GM21381 (cell line): ENCODE results near the gene ATP6V0E1.

Source experiments
- ATAC-seq: cut with Tn5 transposase; IDR thresholded peaks from one replicate; pipeline ENCODE4 v1.9.1; 2021; ENCODE audit warnings: mild to moderate bottlenecking, moderate library complexity; ENCODE audit not compliant: unreplicated experiment

ATP6V0E1 gene

DNA sequence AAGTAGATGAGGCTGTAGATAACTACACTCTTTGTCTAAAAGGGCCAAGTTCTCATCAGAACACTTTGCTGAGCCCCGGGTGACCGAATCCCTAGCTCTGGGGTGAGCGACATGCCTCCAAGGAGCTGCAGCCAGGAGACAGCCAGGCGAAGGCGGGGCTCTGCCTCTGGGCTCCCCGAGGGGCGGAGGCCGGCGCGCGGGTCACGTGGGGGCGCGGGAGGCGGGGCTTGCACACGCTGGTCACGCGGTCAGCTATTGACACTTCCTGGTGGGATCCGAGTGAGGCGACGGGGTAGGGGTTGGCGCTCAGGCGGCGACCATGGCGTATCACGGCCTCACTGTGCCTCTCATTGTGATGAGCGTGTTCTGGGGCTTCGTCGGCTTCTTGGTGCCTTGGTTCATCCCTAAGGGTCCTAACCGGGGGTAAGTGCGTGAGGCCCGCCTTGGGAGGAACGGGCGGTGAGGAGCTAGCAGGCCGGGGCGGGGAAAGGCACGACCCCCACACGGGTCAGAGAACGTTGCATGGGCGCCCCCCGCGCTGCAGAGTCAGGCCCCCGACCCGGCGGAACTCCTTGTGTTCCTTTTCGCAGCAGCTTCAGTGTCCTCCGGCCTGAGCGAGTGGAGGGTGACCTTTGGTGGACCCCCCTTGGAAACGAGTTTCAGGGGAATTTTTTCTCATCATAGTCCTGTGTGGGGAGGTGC lies at the start of gene ATP6V0E1:
ATP6V0E1 (plus strand) TSS at position 230 of the 702 bp plus-strand sequence; CDS start at position 320, 90 bp downstream.
- peak; percentile 91 for ATAC-seq

DNA sequence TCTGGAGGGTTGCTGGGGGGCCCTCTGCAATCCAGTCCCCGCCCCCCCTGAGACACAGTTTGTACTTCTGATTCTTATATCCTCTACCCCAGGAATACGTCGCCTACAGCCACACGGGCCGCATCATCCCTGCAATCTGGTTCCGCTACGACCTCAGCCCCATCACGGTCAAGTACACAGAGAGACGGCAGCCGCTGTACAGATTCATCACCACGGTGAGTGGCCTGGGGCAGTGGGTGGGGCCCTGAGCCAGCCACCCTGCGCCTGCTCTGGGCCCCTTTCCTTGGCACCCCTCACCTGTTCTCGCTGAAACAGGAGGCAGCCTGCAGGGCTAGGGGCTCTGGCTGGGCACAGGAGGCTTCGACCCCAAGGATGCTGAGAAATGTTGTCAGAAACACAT lies 48.5 kb upstream of the ATP6V0E1 start:
- no peak for ATAC-seq

DNA sequence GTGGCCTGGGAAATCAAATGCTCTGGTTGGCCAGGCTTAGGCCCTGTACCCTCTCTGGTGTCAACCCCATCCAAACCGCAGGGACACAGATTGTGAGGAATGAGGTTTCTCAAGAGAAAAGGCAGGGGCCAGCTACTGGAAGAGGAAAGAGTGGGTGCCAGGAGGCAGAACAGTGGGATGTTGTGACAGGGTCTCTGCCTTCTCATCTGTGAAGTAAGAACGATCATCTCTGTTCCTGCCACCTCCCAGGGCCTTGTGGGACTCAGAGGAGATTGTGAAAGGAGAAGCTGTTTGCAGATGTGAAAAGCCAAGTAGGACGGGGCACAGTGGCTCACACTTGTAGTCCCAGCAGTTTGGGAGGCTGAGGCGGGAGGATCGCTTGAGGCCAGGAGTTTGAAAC lies 47.2 kb upstream of the ATP6V0E1 start:
- ATAC-seq: no peak

DNA sequence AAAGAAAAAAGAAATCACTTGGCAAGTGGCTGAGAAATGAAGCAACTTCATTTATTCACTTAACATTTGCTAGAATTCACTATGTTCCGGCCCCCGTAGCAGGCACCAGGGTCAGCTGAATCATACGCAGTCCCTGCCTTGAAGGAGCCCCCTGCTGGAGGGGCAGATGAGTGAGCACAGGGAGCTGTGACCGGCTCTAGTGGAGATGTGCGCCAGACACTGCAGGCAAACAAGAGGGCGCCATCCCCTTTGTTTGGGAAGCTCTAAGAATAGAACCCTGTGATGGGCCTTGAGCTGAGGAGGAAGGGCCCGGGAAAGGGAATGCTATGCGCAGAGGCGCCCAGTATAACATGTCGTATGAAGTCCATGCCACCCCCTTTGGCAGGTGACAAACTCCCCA lies 44.5 kb upstream of the ATP6V0E1 start:
- ATAC-seq: no peak

DNA sequence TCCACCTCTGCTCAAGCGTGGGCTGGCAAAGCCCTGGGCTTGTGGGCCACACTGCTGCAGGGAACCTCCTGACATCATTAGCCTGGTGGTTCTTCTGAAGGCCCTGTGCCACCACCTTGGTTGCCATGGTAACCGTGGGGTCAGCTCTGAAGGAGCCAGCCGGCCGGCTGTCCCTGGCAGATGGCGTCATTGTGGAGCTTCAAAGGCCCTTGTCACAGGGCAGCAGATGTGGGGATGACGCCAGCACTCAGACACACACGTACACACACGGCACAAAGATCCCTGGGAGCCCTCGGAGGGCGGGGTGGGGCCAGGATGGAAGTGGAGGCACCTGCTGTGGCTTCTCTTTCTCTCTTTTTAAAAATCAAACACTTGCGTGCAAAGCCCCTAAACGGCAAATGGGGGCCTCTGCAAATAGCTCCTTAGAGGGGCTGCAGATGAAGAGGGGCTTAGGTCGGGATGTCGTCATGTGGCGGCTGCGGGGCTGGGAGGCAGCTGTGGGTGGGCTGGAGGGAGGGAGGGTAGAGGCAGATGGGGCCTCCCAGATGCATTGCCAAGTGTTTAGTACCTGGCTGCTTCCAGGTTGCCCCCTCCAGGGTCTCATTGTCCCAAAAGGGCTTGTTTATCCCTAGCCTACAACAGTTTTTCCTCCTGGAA lies 43.8 kb upstream of the ATP6V0E1 start:
- no peak for ATAC-seq

DNA sequence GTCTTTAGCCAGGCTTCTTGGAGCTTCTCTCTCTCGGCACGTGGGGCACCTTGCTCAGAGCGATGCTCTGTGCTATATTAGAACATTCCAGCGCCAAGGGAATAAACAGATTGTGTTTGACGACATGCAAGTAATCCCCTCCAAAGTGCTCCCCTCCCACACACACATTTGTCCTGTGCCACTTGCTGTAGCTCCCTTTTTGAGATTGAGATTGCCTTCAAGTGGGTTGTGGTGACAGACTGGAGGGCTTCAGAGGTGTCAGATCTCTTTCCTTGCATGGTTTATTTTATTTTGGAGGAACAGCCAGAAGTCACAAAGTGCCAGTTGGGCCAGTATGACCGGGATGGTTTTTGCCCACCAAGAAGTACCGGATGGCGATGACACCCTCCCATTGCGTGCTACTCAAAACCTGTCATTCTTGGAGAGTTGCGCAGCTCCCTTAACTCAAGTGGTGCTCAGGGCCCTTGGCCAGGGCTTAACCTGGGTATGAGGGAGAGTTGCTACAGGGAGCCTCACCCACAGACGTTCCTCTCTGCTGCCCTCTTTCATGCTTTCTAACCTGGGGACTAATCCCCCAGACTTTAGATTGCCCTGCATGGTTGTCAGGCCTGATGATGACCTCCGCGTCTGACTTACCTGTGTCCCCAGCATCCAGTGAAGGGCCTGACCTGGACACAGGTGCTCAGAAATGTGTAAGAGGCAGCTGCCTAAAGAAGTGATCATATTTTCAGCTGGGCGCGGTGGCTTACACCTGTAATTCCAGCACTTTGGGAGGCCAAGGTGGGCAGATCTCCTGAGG lies 43.1 kb upstream of the ATP6V0E1 start:
- ATAC-seq: no peak

DNA sequence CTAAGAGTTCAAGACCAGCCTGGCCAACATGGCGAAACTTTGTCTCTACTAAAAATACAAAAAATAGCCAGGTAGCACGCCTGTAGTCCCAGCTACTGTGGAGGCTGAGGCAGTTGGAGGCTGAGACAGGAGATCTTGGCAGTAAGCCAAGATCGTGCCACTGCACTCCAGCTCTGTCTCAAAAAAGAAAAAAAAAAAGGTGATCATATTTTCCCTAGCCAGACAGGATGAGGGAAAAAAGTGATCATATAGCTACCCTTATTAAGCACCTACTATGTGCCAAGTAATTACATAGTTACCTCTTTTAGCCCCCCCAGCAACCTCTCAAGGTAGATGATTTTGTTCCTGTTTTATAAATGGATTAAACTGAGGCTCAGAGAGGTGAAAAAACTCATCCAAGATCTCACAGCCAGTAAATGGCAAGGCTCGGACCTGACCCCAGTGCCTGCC lies 42.5 kb upstream of the ATP6V0E1 start:
- no peak for ATAC-seq

DNA sequence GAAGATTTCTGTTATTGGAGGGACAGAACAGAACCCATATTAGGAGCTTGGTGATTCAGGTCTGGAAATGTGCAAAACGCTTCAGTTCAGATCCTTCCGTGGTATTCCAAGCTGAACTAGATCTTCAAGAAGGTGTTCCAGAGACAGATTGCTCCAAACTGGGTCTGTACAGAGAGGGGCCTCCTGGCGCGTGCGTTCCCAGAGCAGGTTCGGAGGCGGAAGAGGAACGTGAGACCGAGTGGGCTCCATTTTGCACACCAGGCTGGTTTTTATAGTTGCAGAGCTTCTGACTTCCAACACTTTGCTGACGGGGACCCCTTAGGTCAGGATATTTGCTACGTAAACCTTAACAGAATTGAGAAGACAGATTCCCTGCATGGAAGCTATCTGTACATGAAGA lies 41.0 kb upstream of the ATP6V0E1 start:
- no peak for ATAC-seq

DNA sequence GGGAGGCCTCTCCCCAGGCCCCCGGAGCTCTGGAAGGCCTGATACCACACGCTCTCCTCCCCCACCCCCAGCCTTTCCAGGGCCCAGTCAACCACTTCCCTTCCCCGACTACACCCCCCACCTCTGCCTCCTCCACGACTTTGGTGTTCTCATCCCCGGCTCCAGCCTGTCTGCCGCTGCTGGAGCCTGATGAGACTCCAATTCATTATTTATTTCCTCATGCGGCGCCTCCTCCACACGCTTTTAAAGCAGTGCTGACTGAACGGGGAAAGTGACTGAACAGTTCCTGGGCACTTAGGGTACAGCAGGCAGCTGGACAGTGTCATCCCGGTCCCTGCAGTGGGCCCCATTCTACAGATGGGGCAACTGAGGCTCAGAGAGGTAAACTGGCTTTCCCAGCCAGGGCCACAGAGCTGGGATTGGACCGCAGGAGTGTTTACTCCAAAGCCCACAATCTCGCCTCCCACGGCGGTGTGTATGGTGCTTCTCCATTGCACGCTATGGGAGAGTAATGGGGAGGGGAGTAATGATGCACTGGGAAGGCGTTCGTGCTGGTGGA lies 40.2 kb upstream of the ATP6V0E1 start:
- ATAC-seq: no peak

DNA sequence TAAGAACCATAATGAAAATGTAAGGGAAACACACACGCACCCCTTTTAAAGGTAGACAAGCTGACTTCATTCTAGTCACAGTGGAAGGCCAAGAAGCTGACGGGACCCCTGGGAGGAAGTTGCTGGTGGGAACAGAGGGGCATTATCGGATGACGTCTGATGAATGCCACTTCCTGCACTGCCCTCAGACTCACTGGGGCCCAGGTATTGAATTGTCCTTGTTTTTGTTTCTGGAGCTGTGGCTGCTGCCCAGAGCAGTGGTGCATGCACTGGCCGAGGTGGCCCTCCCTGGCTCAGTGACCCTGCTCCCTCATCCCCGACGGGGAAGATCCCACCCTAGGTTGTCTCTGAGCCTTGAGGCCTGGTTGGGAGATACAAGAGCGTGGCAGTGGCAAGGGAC lies 39.7 kb upstream of the ATP6V0E1 start:
- no peak for ATAC-seq

DNA sequence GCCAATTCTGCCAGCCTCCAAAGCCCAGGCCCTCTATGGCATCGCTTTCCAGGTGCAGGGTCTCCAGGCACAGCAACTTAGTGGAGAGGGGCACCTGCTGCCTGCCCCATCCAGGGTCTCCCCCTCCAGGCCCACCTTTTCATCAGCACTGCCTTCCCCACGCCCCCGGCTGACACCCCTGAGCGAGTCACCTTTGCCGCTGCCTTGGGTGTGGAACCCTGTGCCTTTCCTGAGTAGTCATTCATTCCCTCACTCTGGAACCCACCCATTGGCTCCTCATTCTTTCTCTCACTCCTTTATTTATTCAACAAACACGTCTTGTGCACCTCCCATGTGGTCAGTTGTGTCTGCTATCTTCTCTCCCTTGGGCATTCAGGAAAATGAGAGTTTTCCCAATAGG lies 38.8 kb upstream of the ATP6V0E1 start:
- no peak for ATAC-seq

DNA sequence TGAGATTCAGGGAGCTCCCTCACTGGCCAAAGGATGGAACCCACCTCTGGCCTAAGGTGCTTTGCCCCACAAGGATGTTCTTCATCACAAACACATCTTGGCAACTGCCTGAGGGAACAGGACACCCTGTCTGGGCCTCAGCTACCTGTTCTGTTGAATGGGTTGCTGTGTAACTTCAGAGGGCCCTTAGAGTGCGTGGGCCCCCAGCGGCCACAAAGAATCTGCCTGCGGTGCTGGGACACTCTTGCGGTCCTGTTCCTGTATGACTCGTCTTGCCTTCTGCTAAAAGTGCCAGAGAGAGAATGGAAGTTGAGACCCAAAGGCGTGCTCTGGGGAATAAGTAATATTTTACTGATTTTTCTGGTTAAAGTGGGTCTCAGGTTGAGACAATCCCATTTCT lies 38.4 kb upstream of the ATP6V0E1 start:
- no peak for ATAC-seq

DNA sequence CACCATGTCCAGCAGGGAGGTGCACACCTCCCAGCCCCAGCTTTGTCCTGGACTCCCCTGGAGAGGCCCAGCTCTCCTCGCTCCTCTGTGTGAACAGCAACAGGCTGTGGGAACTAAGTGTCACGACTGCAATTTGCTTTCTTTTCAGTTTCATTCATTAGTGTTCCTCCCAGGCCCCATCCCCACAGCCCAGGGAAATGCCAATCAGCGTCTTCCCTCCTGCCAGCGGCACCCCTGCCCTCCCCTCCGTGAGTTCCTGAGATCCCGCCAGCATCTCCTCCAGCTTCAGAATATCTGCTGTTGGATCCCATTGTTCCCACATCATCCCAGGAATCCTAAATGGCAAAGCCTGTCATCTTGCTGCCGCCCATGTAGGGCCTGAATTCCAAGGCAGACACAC lies 37.4 kb upstream of the ATP6V0E1 start:
- ATAC-seq: no peak

DNA sequence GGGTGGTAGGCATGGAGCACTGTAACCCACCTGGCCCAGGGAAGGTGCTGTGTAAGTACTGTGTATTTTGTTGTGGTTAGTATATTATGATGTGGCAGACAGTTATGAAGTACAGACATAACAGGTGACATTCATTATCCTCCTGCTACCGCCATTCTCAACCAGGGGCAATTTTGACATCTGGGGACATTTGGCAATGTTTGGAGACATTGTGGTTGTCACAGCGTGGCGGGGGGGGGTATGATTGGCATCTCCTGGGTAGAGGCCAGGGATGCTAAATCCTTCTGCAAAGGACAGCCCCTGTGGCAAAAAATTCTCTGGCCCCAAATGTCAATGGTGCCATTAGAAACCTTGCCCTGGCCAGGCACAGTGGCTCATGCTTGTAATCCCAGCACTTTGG lies 34.1 kb upstream of the ATP6V0E1 start:
- no peak for ATAC-seq

DNA sequence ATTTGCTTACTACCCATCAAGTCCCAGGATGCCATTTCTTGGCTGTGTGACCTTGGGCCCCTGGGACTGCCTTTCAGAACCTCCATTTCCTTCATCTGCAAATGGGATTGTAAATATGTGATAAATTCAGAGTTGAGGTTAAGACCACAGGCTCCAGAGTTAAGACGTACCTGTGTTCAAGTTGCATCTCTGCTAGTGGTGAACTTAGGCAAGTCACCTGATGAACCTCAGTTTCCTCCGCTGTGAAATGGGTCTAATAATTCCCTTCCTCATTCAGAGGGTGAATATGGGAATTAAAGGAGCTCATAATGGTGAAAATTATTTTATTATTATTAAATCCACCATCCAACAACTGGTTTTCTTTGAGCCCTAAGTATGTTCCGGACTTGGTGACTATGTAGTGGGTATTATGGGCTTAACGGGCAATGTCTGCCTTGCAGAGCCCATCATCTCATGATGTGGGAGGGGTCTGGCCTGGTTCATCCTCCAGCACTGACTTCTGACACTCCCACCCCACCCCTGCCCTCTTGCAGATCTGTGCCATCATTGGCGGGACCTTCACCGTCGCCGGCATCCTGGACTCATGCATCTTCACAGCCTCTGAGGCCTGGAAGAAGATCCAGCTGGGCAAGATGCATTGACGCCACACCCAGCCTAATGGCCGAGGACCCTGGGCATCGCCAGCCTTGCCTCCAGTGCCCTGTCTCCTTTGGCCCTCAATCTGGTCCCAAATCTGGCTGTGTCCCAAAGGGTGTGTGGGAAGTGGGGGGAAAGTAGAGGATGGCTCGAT lies 33.2 kb upstream of the ATP6V0E1 start:
- no peak for ATAC-seq

DNA sequence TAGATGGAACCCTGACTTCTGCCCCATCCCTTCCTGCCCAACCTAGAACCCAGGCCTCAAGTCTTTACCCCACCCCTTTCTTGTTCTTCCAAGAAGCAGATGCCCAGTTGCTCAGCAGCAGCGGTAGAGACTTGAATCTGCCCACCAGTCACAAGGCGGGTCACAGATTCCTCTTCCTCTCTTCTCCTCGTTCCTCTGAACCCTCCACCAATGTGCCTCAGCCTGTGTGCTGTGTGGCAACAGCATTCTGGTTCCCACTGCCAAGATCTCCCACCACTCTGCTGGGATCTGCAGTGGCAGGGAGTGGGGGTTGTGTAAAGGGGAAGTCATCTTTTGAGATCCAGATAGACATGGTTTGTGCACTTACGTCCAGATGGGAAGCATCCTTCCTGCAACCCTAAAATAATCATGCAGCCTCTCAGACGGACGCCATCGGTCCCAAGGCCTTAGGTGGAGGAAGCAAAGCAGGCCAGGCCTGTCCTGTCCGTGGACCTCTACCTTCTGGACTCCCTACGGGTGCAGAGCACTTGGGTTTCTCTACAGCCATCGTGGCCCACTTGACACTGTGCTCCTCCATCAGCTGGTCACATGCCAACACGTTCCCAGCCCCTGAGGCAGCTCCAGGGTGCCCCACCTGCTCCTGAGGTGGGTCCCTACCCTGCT lies 32.1 kb upstream of the ATP6V0E1 start:
- no peak for ATAC-seq

DNA sequence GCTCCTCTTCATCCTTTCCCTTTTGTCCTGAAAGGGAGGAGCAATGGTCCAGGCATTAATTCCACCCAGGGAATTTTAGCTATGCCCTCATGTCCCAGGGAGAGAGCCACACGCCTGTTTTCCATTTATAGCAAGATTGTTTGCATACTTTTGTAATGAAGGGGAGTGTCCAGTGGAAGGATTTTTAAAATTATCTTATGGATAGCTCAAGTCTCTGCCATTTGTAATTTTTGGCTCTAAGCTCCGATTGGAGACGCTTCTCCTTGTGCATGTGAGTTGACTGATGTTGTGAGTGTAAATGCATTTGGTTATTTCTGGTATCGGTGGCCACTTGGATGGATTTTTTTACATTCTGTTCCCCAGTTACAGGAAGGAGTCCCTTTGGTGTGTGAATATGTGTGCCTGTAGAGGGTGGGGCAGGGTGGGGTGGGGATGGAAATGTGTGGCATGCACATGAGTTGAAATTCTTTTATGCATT lies 31.5 kb upstream of the ATP6V0E1 start:
- no peak for ATAC-seq

DNA sequence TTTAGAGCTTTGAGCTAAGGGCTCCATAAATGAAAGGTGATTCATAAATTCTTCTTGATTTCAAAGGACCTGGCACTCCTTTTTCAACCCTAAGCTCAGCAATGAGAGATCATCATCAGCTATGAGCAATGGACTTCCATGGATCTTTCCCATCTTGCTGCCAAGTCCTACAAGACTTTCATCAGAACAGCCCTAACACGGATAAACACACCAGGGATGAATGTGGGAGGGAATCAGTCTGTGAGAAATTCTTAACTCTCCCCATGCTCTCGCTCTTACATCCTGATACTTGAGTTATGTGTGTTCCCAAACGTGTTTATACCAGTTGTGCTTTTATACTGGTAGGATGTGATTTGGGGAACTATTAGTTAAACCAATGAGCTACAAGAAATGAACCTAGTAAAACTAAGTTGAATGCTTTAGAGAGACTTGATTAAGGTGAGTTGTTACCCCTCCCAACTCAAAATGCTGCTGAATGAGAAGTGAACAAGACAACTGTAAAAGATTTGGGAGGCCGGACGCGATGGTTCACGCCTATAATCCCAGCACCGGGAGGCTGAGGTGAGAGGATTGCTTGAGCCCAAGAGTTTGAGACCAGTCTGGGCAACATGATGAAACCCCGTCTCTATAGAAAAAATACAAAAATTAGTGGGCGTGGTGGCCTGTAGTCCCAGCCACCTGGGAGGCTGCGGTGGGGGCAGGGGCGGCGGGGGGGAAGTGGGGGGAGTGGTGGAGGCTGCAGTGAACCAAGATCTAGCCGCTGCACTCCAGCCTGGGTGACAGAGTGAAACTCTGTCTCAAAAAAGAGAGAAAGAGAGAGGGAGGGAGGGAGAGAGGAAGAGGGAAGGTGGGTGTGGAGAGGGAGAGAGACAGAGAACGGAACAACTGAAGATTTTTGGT lies 29.5 kb upstream of the ATP6V0E1 start:
- ATAC-seq: no peak

DNA sequence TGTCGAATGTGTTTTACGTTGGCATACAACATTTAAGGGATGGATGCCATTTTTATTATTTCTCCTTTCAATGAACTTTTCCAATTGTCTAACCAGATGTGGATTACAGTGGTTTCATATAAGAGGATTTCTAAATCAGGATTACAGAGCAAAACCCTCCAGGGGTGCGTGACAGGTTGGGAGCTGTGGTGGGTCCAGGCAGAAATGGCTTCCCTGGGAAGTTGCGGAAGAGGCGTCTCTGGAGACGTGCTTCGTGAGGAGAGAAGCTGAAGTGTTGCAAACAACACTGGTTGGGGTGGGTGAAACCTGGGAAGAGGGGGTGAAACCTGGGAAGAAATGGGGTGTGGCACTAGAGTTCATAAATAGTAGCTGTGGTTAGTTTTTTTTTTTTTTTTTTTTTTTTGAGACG lies 28.8 kb upstream of the ATP6V0E1 start:
- ATAC-seq: no peak
